ENCODE results near the gene CLRN2. TPM values are rescaled to one million over a fixed set of nuclear protein-coding genes. Genes with fewer than 3 reads are reported as not detected.
A peak's percentile ranks its signal among the peaks of the same experiment; 100 is the strongest.

The CLRN2 gene
- total RNA-seq, 6 donors from 2014 or later, result not detected

GRCh38 chr4:17544831-17545234 is 29.9 kb downstream of the CLRN2 start:
- peak in 1 of 2 donors; percentile 32 for TF ChIP-seq POLR2AphosphoS5 (IDR thresholded peaks at IDR 0.05)
- no peak for TF ChIP-seq EP300 (IDR thresholded peaks at IDR 0.05)
- no peak for TF ChIP-seq POLR2A (IDR thresholded peaks at IDR 0.05)
- no peak for TF ChIP-seq CTCF (IDR thresholded peaks at IDR 0.05)
- H3K9me3 ChIP-seq, result no peaks in the 10 kb centered on the region
- 37 to 72% methylated on average over 3 of the region's 3 CpGs for WGBS, 2 donors
- H3K27me3 ChIP-seq, result no peaks in the 10 kb centered on the region
- H3K4me1 ChIP-seq, result peaks cover 0 to 6% (median 0%) of the 10 kb centered on the region in 4 donors
- ATAC-seq (ENCODE audit: low FRiP score in 2 of 2), result no peak
- no peak for DNase-seq
- no peak overlapping the region for H3K4me3 ChIP-seq
- no peaks in the 10 kb centered on the region for H3K36me3 ChIP-seq
- H3K27ac ChIP-seq, result peak overlapping the region; percentile 18 to 54 (median 48)

- TF ChIP-seq CTCF (IDR thresholded peaks at IDR 0.05) (no peak), POLR2A (IDR thresholded peaks at IDR 0.05) (no peak), POLR2AphosphoS5 (IDR thresholded peaks at IDR 0.05) (no peak), EP300 (IDR thresholded peaks at IDR 0.05) (no peak)
- Histone ChIP-seq H3K27me3 (no peaks in the 10 kb centered on the region), H3K4me1 (peaks cover 0 to 6% (median 0%) of the 10 kb centered on the region in 4 donors), H3K27ac (peak overlapping the region in 1 of 4 donors; percentile 51), H3K9me3 (no peaks in the 10 kb centered on the region), H3K36me3 (no peaks in the 10 kb centered on the region), H3K4me3 (no peak overlapping the region)
- no peak for ATAC-seq (ENCODE audit: low FRiP score in 2 of 2)
- WGBS, 2 donors, result 69 to 72% methylated on average over 10 to 11 of the region's 11 CpGs
- DNase-seq, result no peak
These were observed 30.6 kb downstream of the CLRN2 start for GRCh38 chr4:17545374-17546140.

GRCh38 chr4:17546222-17546621 is 31.3 kb downstream of the CLRN2 start:
- Histone ChIP-seq H3K4me1 (peaks cover 0 to 6% (median 0%) of the 10 kb centered on the region in 4 donors), H3K4me3 (no peak overlapping the region), H3K9me3 (no peaks in the 10 kb centered on the region), H3K27ac (no peak overlapping the region), H3K36me3 (no peaks in the 10 kb centered on the region), H3K27me3 (no peaks in the 10 kb centered on the region)
- 88 to 96% methylated on average over 9 of the region's 10 CpGs for WGBS, 2 donors
- TF ChIP-seq POLR2A (IDR thresholded peaks at IDR 0.05), result no peak
- DNase-seq (no peak), ATAC-seq (ENCODE audit: low FRiP score in 2 of 2) (no peak)

GRCh38 chr4:17546678-17547077 is 31.7 kb downstream of the CLRN2 start:
- Histone ChIP-seq H3K36me3 (no peaks in the 10 kb centered on the region), H3K27me3 (no peaks in the 10 kb centered on the region), H3K4me3 (no peak overlapping the region), H3K4me1 (peaks cover 0 to 6% (median 0%) of the 10 kb centered on the region in 4 donors), H3K9me3 (no peaks in the 10 kb centered on the region), H3K27ac (no peak overlapping the region)
- TF ChIP-seq POLR2A (IDR thresholded peaks at IDR 0.05) (no peak), CTCF (IDR thresholded peaks at IDR 0.05) (no peak), EP300 (IDR thresholded peaks at IDR 0.05) (no peak), POLR2AphosphoS5 (IDR thresholded peaks at IDR 0.05) (no peak)
- DNase-seq (no peak), ATAC-seq (ENCODE audit: low FRiP score in 2 of 2) (no peak)
- 88 to 89% methylated on average over 12 of the region's 12 CpGs for WGBS, 2 donors

- Histone ChIP-seq H3K27me3 (no peaks in the 10 kb centered on the region), H3K4me3 (no peak overlapping the region), H3K9me3 (no peaks in the 10 kb centered on the region), H3K36me3 (no peaks in the 10 kb centered on the region), H3K27ac (no peak overlapping the region), H3K4me1 (no peaks in the 10 kb centered on the region)
- TF ChIP-seq POLR2A (IDR thresholded peaks at IDR 0.05) (no peak), EP300 (IDR thresholded peaks at IDR 0.05) (no peak), CTCF (IDR thresholded peaks at IDR 0.05) (no peak), POLR2AphosphoS5 (IDR thresholded peaks at IDR 0.05) (no peak)
- ATAC-seq (ENCODE audit: low FRiP score in 2 of 2), result no peak
- 95 to 97% methylated on average over 3 of the region's 3 CpGs for WGBS, 2 donors
- DNase-seq, result no peak
These were observed 35.6 kb downstream of the CLRN2 start for GRCh38 chr4:17550549-17550948.
